DOHH2 (cell line): ENCODE results near the gene NCBP2.

Source experiments
- CTCF ChIP-seq: fragments of 200-600 bp; sonication (generic); IDR thresholded peaks from one replicate; pipeline ENCODE4 v1.5.1; 2014; ENCODE audit warnings: antibody characterized with exemption, mild to moderate bottlenecking, low read depth, low read length; ENCODE audit not compliant: poor library complexity, severe bottlenecking
- EZH2phosphoT487 ChIP-seq: fragments of 200-600 bp; sonication (generic); IDR thresholded peaks from 2 replicates; pipeline ENCODE4 v1.6.1; 2017; ENCODE audit warnings: borderline replicate concordance, mild to moderate bottlenecking, antibody characterized with exemption, low read length, moderate library complexity, mixed read lengths

- TF ChIP-seq CTCF (no peak), EZH2phosphoT487 (no peak)
Measured at GRCh38 chr3:196902296-196902695, 40.0 kb downstream of the NCBP2 start.
